GM23338 (cell line): ENCODE measurements around the gene SORCS2. TPM values are rescaled to one million over a fixed set of nuclear protein-coding genes. Genes with fewer than 3 reads are reported as not detected.

Experiments used
- ATAC-seq: fragments of 200-7000 bp; cut with Tn5 transposase; 3 replicates; pipeline ENCODE4 v1.9.1; 2020
- DNase-seq: peaks from one replicate; pipeline ENCODE4 v3.0.0-alpha.2; 2015; ENCODE audit warnings: low spot score
- H2AFZ ChIP-seq: fragments of 200-600 bp; sonication (generic); 2 replicates; pipeline ENCODE4 v1.8.0; 2016; ENCODE audit warnings: antibody characterized with exemption, mild to moderate bottlenecking, moderate library complexity
- H3F3A ChIP-seq: fragments of 200-600 bp; sonication (generic); replicated peaks from 2 replicates; pipeline ENCODE4 v1.8.0; 2017; ENCODE audit warnings: antibody characterized with exemption, mixed run types, low read depth
- H3K27ac ChIP-seq: fragments of 200-600 bp; sonication (generic); 2 replicates; pipeline ENCODE4 v1.6.1; 2016; ENCODE audit warnings: low read depth
- H3K27me3 ChIP-seq: fragments of 200-600 bp; sonication (generic); 2 replicates; pipeline ENCODE4 v1.8.0; 2016; ENCODE audit warnings: mild to moderate bottlenecking, mixed run types, moderate library complexity; ENCODE audit not compliant: insufficient read depth
- H3K36me3 ChIP-seq: fragments of 200-600 bp; sonication (generic); 2 replicates; pipeline ENCODE4 v1.8.0; 2016; ENCODE audit warnings: mild to moderate bottlenecking; ENCODE audit not compliant: insufficient read depth
- H3K4me1 ChIP-seq: fragments of 200-600 bp; sonication (generic); 2 replicates; pipeline ENCODE4 v1.8.0; 2016; ENCODE audit warnings: mild to moderate bottlenecking, moderate library complexity; ENCODE audit not compliant: insufficient read depth
- H3K4me2 ChIP-seq: fragments of 200-600 bp; sonication (generic); 2 replicates; pipeline ENCODE4 v1.7.1; 2017; ENCODE audit warnings: mixed run types
- H3K4me3 ChIP-seq: fragments of 200-600 bp; sonication (generic); 2 replicates; pipeline ENCODE4 v1.6.1; 2016; ENCODE audit warnings: mixed run types
- H3K79me2 ChIP-seq: fragments of 200-600 bp; sonication (generic); replicated peaks from 2 replicates; pipeline ENCODE4 v1.8.0; 2017; ENCODE audit warnings: mild to moderate bottlenecking; ENCODE audit not compliant: insufficient read depth
- H3K9me2 ChIP-seq: fragments of 200-600 bp; sonication (generic); 2 replicates; pipeline ENCODE4 v1.8.0; 2017; ENCODE audit not compliant: insufficient read depth
- H4K20me1 ChIP-seq: fragments of 200-600 bp; sonication (generic); replicated peaks from 2 replicates; pipeline ENCODE4 v1.8.0; 2017; ENCODE audit warnings: mild to moderate bottlenecking; ENCODE audit not compliant: insufficient read depth
- H3K27ac Mint-ChIP-seq: 2 replicates; pipeline ENCODE4 v1.8.0; 2020; ENCODE audit warnings: inconsistent platforms, mild to moderate bottlenecking, moderate library complexity, mixed read lengths
- H3K27me3 Mint-ChIP-seq: 3 replicates; pipeline ENCODE4 v1.8.0; 2022; ENCODE audit warnings: low read depth, mild to moderate bottlenecking, moderate library complexity, mixed read lengths, inconsistent platforms; ENCODE audit not compliant: insufficient read depth, poor library complexity
- H3K36me3 Mint-ChIP-seq: 3 replicates; pipeline ENCODE4 v1.8.0; 2021; ENCODE audit warnings: low read depth, mild to moderate bottlenecking, inconsistent platforms, moderate library complexity, mixed read lengths
- H3K4me1 Mint-ChIP-seq: 3 replicates; pipeline ENCODE4 v1.8.0; 2020; ENCODE audit warnings: mild to moderate bottlenecking, inconsistent platforms, mixed read lengths
- H3K4me3 Mint-ChIP-seq: 3 replicates; pipeline ENCODE4 v1.8.0; 2021; ENCODE audit warnings: moderate library complexity, mild to moderate bottlenecking, inconsistent platforms, mixed read lengths
- H3K9me3 Mint-ChIP-seq: 3 replicates; pipeline ENCODE4 v1.8.0; 2020; ENCODE audit warnings: moderate library complexity, mild to moderate bottlenecking, inconsistent platforms, mixed read lengths
- CTCF ChIP-seq, 2 experiments: fragments of 200-600 bp in 1 of 2; sonication (generic) in 1 of 2; conservative IDR thresholded peaks; 2 replicates each; pipeline versions ENCODE4 v1.5.1 to v1.6.1; 2016 to 2017; ENCODE audit warnings: antibody characterized with exemption in 2 of 2, low read depth in 2 of 2, mild to moderate bottlenecking in 2 of 2, moderate library complexity in 1 of 2
- POLR2AphosphoS5 ChIP-seq: IDR thresholded peaks from 2 replicates; pipeline ENCODE4 v1.6.1; 2016; ENCODE audit warnings: antibody characterized with exemption, low read depth
- REST ChIP-seq: IDR thresholded peaks from one replicate; pipeline ENCODE4 v1.6.1; 2018; ENCODE audit warnings: antibody characterized with exemption; ENCODE audit not compliant: unreplicated experiment
- ZNF462 ChIP-seq: fragments of 250-450 bp; sonication (Bioruptor Pico); IDR thresholded peaks from 2 replicates; pipeline ENCODE4 v1.5.0; 2020; ENCODE audit warnings: mild to moderate bottlenecking, moderate library complexity
- polyA plus RNA-seq: library from polyadenylated mRNA; unstranded; fragments of >200 nt; fragmentation: Nextera tagmentation; extraction: Ambion mirVana; gene quantifications from 2 replicates; pipeline ENCODE4 v1.2.1, GENCODE V29; 2016
- total RNA-seq: library from RNA; depleted of rRNA; stranded (reverse); fragments of >200 nt; shearing (Covaris generic); gene quantifications from 2 replicates; pipeline ENCODE4 v1.2.3, GENCODE V29; 2014

The SORCS2 gene
- total and polyA plus RNA-seq, 2 experiments from 2014 or later, result 0.47 to 2.4 TPM

- TF ChIP-seq REST, result no peak
Observed at GRCh38 chr4:7476820-7477219, 284.5 kb downstream of the SORCS2 start (continued).

- Mint-ChIP-seq H3K27me3 (peaks cover 15% of the 10 kb centered on the region), H3K4me1 (peaks cover 4% of the 10 kb centered on the region), H3K4me3 (no peak overlapping the region), H3K27ac (no peak overlapping the region), H3K9me3 (no peaks in the 10 kb centered on the region), H3K36me3 (no peaks in the 10 kb centered on the region; the same call in 2 of the 3 replicates)
- Histone ChIP-seq H3K27me3 (no peaks in the 10 kb centered on the region), H3F3A (no peaks in the 10 kb centered on the region), H3K4me3 (no peak overlapping the region), H4K20me1 (no peaks in the 10 kb centered on the region), H3K4me2 (no peak overlapping the region), H3K36me3 (no peaks in the 10 kb centered on the region), H3K4me1 (no peaks in the 10 kb centered on the region), H3K9me2 (no peaks in the 10 kb centered on the region), H3K27ac (no peak overlapping the region), H3K79me2 (no peaks in the 10 kb centered on the region), H2AFZ (no peak overlapping the region)
- DNase-seq, result no peak
- TF ChIP-seq CTCF (conservative IDR thresholded peaks at IDR 0.05; ENCODE audit: low read depth in 2 of 2) (no peak), POLR2AphosphoS5 (no peak), ZNF462 (CRISPR knock-in tag) (no peak)
- no peak for ATAC-seq
Observed at GRCh38 chr4:7477695-7478094, 285.4 kb downstream of the SORCS2 start.
